ENCODE measurements around the gene ZNF436. TPM values are rescaled to one million over a fixed set of nuclear protein-coding genes. Genes with fewer than 3 reads are reported as not detected.

ZNF436 gene
- polyA plus RNA-seq, 1 of the 3 experiments (the other 2 are of a cell fraction): 5.0 TPM

DNA sequence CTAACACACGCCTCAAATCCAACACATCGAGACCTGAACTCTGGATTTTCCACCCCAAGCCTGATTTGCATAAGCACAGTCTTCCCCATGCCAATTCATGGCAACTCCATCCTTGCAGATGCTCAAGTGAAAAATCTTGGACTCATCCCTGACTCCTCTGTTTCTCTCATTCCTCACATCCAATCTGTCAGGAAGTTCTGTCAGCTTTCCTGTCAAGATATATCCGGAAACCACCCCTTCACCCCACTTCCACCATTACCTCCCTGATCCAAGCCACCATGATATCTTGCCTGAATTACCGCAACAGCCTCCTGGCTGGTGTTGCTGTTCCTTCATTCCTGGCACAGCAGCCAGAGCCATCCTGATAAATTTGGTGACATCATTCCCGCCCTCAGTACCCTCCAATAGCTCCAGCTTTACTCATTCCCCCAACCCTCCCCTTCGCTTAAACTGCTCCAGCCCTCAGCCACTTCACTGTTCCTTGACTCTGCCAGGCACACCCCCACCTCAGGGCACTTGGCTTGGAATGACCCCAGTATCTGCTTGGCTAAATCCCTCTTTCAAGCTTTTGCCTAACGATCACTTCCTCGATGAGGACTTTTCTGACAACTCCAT lies 37.5 kb upstream of the ZNF436 start:
- Histone ChIP-seq H3K9me2 (no peaks in the 10 kb centered on the region), H3K4me3 (ENCODE audit: low read depth in 2 of 2, low read length in 1 of 2) (no peak overlapping the region), H3K9me3 (no peaks in the 10 kb centered on the region), H3K9ac (no peak overlapping the region), H3K79me2 (ENCODE audit: insufficient read depth) (no peaks in the 10 kb centered on the region), H3F3A (replicated peaks; ENCODE audit: insufficient read depth) (peaks cover 33% of the 10 kb centered on the region), H3K4me1 (ENCODE audit: control insufficient read depth in 1 of 2, insufficient read depth in 2 of 2, low read depth in 1 of 2, low read length in 1 of 2) (peaks cover 20 to 22% of the 10 kb centered on the region in 2 experiments), H2AFZ (ENCODE audit: low read depth) (no peak overlapping the region), H3K27me3 (ENCODE audit: insufficient read depth) (no peaks in the 10 kb centered on the region), H3K36me3 (replicated peaks in 1 of 2; ENCODE audit: control insufficient read depth in 1 of 2, insufficient read depth in 2 of 2, low read length in 1 of 2) (no peaks in the 10 kb centered on the region), H3K27ac (ENCODE audit: low read depth in 2 of 2, low read length in 1 of 2) (no peak overlapping the region), H3K4me2 (no peak overlapping the region), H4K20me1 (ENCODE audit: insufficient read depth) (no peaks in the 10 kb centered on the region)
- DNase-seq: no peak
- no peak for TF ChIP-seq MEF2A (IDR thresholded peaks at IDR 0.05; ENCODE audit: borderline replicate concordance, low read depth)
- TF ChIP-seq FOSL2 (IDR thresholded peaks at IDR 0.05; ENCODE audit: borderline replicate concordance, low read depth): no peak
- TF ChIP-seq RCOR1 (IDR thresholded peaks at IDR 0.05; ENCODE audit: low read length): no peak
- TF ChIP-seq, protein P1, sequence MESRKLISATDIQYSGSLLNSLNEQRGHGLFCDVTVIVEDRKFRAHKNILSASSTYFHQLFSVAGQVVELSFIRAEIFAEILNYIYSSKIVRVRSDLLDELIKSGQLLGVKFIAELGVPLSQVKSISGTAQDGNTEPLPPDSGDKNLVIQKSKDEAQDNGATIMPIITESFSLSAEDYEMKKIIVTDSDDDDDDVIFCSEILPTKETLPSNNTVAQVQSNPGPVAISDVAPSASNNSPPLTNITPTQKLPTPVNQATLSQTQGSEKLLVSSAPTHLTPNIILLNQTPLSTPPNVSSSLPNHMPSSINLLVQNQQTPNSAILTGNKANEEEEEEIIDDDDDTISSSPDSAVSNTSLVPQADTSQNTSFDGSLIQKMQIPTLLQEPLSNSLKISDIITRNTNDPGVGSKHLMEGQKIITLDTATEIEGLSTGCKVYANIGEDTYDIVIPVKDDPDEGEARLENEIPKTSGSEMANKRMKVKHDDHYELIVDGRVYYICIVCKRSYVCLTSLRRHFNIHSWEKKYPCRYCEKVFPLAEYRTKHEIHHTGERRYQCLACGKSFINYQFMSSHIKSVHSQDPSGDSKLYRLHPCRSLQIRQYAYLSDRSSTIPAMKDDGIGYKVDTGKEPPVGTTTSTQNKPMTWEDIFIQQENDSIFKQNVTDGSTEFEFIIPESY (IDR thresholded peaks at IDR 0.05; ENCODE audit: borderline replicate concordance, low read depth): no peak
- TF ChIP-seq EP300 (IDR thresholded peaks at IDR 0.05; ENCODE audit: borderline replicate concordance in 1 of 2, low read depth in 1 of 2, low read length in 1 of 2): no peak
- TF ChIP-seq EZH2phosphoT487 (IDR thresholded peaks at IDR 0.05; ENCODE audit: borderline replicate concordance, low read depth): no peak
- TF ChIP-seq, protein P2, sequence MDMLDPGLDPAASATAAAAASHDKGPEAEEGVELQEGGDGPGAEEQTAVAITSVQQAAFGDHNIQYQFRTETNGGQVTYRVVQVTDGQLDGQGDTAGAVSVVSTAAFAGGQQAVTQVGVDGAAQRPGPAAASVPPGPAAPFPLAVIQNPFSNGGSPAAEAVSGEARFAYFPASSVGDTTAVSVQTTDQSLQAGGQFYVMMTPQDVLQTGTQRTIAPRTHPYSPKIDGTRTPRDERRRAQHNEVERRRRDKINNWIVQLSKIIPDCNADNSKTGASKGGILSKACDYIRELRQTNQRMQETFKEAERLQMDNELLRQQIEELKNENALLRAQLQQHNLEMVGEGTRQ (IDR thresholded peaks at IDR 0.05; ENCODE audit: borderline replicate concordance, low read depth, low read length): no peak
- no peak for TF ChIP-seq NFIC (IDR thresholded peaks at IDR 0.05; ENCODE audit: borderline replicate concordance)
- TF ChIP-seq SMC3 (IDR thresholded peaks at IDR 0.05; ENCODE audit: low read depth, low read length): no peak
- POLR2A ChIA-PET: no interaction called here
- CTCF ChIA-PET: interaction anchor here (0.7 kb wide), 1 partner anchor 55 kb away, joined by 3 read pairs; no protein-coding TSS in a partner anchor
- 92% methylated on average over 8 of the region's 8 CpGs for WGBS (ENCODE audit: low lambda C conversion rate)

DNA sequence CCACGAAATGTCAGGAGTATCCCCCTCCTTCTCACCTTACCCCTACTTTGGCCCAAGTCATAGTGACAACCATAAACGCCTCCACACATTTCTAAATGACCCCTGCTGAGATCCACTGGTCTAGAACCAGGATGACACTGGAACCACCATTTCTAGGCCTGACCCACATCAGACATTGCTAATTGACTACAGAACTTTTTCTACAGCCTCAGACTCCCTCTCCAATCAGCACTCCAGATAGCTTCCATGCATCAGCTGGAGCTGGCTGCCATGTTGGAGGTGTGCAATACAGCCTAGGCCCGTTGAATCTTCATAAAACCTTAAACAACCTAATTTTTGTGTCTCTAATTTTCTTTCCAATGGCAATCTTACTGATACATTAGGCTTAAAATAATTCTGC lies 36.3 kb upstream of the ZNF436 start:
- H3K9ac ChIP-seq: no peak overlapping the region
- no peaks in the 10 kb centered on the region for H3K36me3 ChIP-seq (replicated peaks in 1 of 2; ENCODE audit: control insufficient read depth in 1 of 2, insufficient read depth in 2 of 2, low read length in 1 of 2)
- no peaks in the 10 kb centered on the region for H3K27me3 ChIP-seq (ENCODE audit: insufficient read depth)
- H4K20me1 ChIP-seq (ENCODE audit: insufficient read depth): no peaks in the 10 kb centered on the region
- H3K9me3 ChIP-seq: no peaks in the 10 kb centered on the region
- ChIA-PET POLR2A (no interaction called here), CTCF (interaction anchor here (0.6 to 4.4 kb wide), 2 partner anchors 12 to 215 kb away, joined by 3 to 31 read pairs; no protein-coding TSS in a partner anchor)
- no peak overlapping the region for H3K27ac ChIP-seq (ENCODE audit: low read depth in 2 of 2, low read length in 1 of 2)
- no peak for DNase-seq
- no peaks in the 10 kb centered on the region for H3K9me2 ChIP-seq
- H3K79me2 ChIP-seq (ENCODE audit: insufficient read depth): no peaks in the 10 kb centered on the region
- no peak overlapping the region for H2AFZ ChIP-seq (ENCODE audit: low read depth)
- no peak overlapping the region for H3K4me2 ChIP-seq
- H3K4me1 ChIP-seq (ENCODE audit: control insufficient read depth in 1 of 2, insufficient read depth in 2 of 2, low read depth in 1 of 2, low read length in 1 of 2): peaks cover 15 to 20% of the 10 kb centered on the region in 2 experiments
- H3F3A ChIP-seq (replicated peaks; ENCODE audit: insufficient read depth): peaks cover 22% of the 10 kb centered on the region
- WGBS (ENCODE audit: low lambda C conversion rate): 95% methylated on average over 3 of the region's 3 CpGs
- no peak overlapping the region for H3K4me3 ChIP-seq (ENCODE audit: low read depth in 2 of 2, low read length in 1 of 2)
- TF ChIP-seq GABPA (IDR thresholded peaks at IDR 0.05; ENCODE audit: low read depth) (no peak), SIN3A (IDR thresholded peaks at IDR 0.05; ENCODE audit: borderline replicate concordance, low read depth, low read length) (no peak), FOXM1 (IDR thresholded peaks at IDR 0.05; ENCODE audit: low read depth) (no peak), POLR2AphosphoS5 (IDR thresholded peaks at IDR 0.05; ENCODE audit: low read depth, low read length) (no peak), SMC3 (IDR thresholded peaks at IDR 0.05; ENCODE audit: low read depth, low read length) (no peak), FOXJ3 (CRISPR knock-in tag; IDR thresholded peaks at IDR 0.05) (no peak)
- TF ChIP-seq, protein P1 (IDR thresholded peaks at IDR 0.05; ENCODE audit: borderline replicate concordance, low read depth): no peak
- TF ChIP-seq, protein P3, sequence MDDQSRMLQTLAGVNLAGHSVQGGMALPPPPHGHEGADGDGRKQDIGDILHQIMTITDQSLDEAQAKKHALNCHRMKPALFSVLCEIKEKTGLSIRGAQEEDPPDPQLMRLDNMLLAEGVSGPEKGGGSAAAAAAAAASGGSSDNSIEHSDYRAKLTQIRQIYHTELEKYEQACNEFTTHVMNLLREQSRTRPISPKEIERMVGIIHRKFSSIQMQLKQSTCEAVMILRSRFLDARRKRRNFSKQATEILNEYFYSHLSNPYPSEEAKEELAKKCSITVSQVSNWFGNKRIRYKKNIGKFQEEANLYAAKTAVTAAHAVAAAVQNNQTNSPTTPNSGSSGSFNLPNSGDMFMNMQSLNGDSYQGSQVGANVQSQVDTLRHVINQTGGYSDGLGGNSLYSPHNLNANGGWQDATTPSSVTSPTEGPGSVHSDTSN (IDR thresholded peaks at IDR 0.05): no peak

Measured in SK-N-SH (cell line).